ENCODE data around the gene IFNL1.
A peak's percentile ranks its signal among the peaks of the same experiment; 100 is the strongest.

The IFNL1 gene

GRCh38 chr19:39342647-39343305, 46.6 kb downstream of the IFNL1 start:
- H3K4me3 ChIP-seq (ENCODE audit: control insufficient read depth, low read depth, low read length), result peak overlapping the region; percentile 99
- no peak for DNase-seq (ENCODE audit: low read depth)
- no peak for TF ChIP-seq CTCF (IDR thresholded peaks at IDR 0.05; ENCODE audit: control insufficient read depth, insufficient read depth, low read depth, low read length, missing control alignments)

GRCh38 chr19:39345956-39346355, 49.7 kb downstream of the IFNL1 start:
- H3K4me3 ChIP-seq (ENCODE audit: control insufficient read depth, low read depth, low read length), result no peak overlapping the region
- DNase-seq (ENCODE audit: low read depth), result no peak
- TF ChIP-seq CTCF (IDR thresholded peaks at IDR 0.05; ENCODE audit: control insufficient read depth, insufficient read depth, low read depth, low read length, missing control alignments), result peak; percentile 12

GRCh38 chr19:39347332-39348164, 51.3 kb downstream of the IFNL1 start:
- DNase-seq (ENCODE audit: low read depth), result no peak
- no peak overlapping the region for H3K4me3 ChIP-seq (ENCODE audit: control insufficient read depth, low read depth, low read length)
- no peak for TF ChIP-seq CTCF (IDR thresholded peaks at IDR 0.05; ENCODE audit: control insufficient read depth, insufficient read depth, low read depth, low read length, missing control alignments)

Measured in AG09309 (cell line).